Stimulated activated CD8-positive, alpha-beta memory T cell treated with anti-CD3 and anti-CD28 coated beads, Interleukin-15, amount 100 ng/mL, for 1 hour (primary cell): ENCODE data around the gene SEC16A.

Source experiments
- DNase-seq: peaks from one replicate; pipeline ENCODE4 v3.0.0-alpha.2; 2020; ENCODE audit warnings: low read depth

Gene SEC16A

GRCh38 chr9:136517950-136518349 is 35.1 kb upstream of the SEC16A start:
- no peak for DNase-seq

- DNase-seq = no peak
Measured at GRCh38 chr9:136517012-136517743, 34.3 kb upstream of the SEC16A start.

GRCh38 chr9:136516191-136516654 is 33.4 kb upstream of the SEC16A start:
- DNase-seq = no peak

- DNase-seq = no peak
Measured at GRCh38 chr9:136515276-136515675, 32.4 kb upstream of the SEC16A start.

GRCh38 chr9:136514022-136514714 is 31.3 kb upstream of the SEC16A start:
- no peak for DNase-seq

- DNase-seq = no peak
Measured at GRCh38 chr9:136513191-136513590, 30.4 kb upstream of the SEC16A start.

GRCh38 chr9:136512651-136513071 is 29.8 kb upstream of the SEC16A start:
- DNase-seq = no peak

- DNase-seq = no peak
Measured at GRCh38 chr9:136511670-136512592, 29.1 kb upstream of the SEC16A start.

GRCh38 chr9:136511144-136511669 is 28.4 kb upstream of the SEC16A start:
- no peak for DNase-seq

GRCh38 chr9:136510561-136510960 is 27.7 kb upstream of the SEC16A start:
- DNase-seq = no peak

- no peak for DNase-seq
Measured at GRCh38 chr9:136509549-136509948, 26.7 kb upstream of the SEC16A start.

- DNase-seq = no peak
Measured at GRCh38 chr9:136508729-136509500, 26.1 kb upstream of the SEC16A start.

- no peak for DNase-seq
Measured at GRCh38 chr9:136507992-136508375, 25.1 kb upstream of the SEC16A start.

GRCh38 chr9:136507221-136507991 is 24.6 kb upstream of the SEC16A start:
- no peak for DNase-seq

GRCh38 chr9:136506425-136506824 is 23.6 kb upstream of the SEC16A start:
- DNase-seq = no peak

- DNase-seq = no peak
Measured at GRCh38 chr9:136505406-136506403, 22.9 kb upstream of the SEC16A start.

- no peak for DNase-seq
Measured at GRCh38 chr9:136504512-136505348, 21.9 kb upstream of the SEC16A start.

GRCh38 chr9:136502940-136503550 is 20.2 kb upstream of the SEC16A start:
- no peak for DNase-seq
